GM12878 (cell line): ENCODE data around the gene SEPTIN11. TPM values are rescaled to one million over a fixed set of nuclear protein-coding genes. Genes with fewer than 3 reads are reported as not detected.

Experiments
- ATAC-seq: fragments of 200-7000 bp; cut with Tn5 transposase; 3 replicates; pipeline ENCODE4 v1.9.1; 2020; ENCODE audit warnings: mild to moderate bottlenecking, moderate library complexity
- BruUV-seq: library from RNA; stranded (reverse); fragments of 400-500 nt; replicated peaks from 2 replicates; lab custom pipeline; 2021; lab: Mats Ljungman, UMichigan
- CTCF ChIA-PET: fragments of 300-600 bp; sonication (Branson Sonifier 250); formaldehyde crosslinking; extraction: SDS; loops from one replicate; lab custom pipeline; 2021; ENCODE audit warnings: inconsistent platforms; lab: Yijun Ruan, JAX
- POLR2A ChIA-PET: fragments of 350-600 bp; formaldehyde crosslinking; extraction: SDS; loops from one replicate; lab custom pipeline; 2021; ENCODE audit warnings: inconsistent platforms; lab: Charles Lee
- RAD21 ChIA-PET: fragments of 300-600 bp; sonication (Branson Sonifier 250); formaldehyde crosslinking; loops from one replicate; lab custom pipeline; 2023; ENCODE audit warnings: antibody characterized with exemption; ENCODE audit not compliant: unreplicated experiment; lab: Charles Lee
- SMC1A ChIA-PET: fragments of 300-600 bp; sonication (Branson Sonifier 250); formaldehyde crosslinking; loops from one replicate; lab custom pipeline; 2023; ENCODE audit not compliant: unreplicated experiment, uncharacterized antibody; lab: Charles Lee
- DNase-seq: peaks from one replicate; pipeline ENCODE4 v3.0.0-alpha.2; 2011; ENCODE audit warnings: low read depth, low spot score
- FAIRE-seq: peaks from 3 replicates; lab custom pipeline; 2011; peaks lifted over from hg19 to GRCh38; lab: Jason Lieb, UNC
- H2AFZ ChIP-seq: 2 replicates; pipeline ENCODE4 v1.6.0; 2011; ENCODE audit warnings: low read depth, low read length, control low read depth; ENCODE audit not compliant: control insufficient read depth
- H3K27ac ChIP-seq: 2 replicates; pipeline ENCODE4 v1.5.1; 2011; ENCODE audit warnings: control low read depth; ENCODE audit not compliant: control insufficient read depth, insufficient read depth
- H3K27me3 ChIP-seq, 2 experiments: replicated peaks in 1 of 2; 2 replicates each; pipeline versions ENCODE4 v1.6.0 to v1.6.1; 2011; ENCODE audit warnings: low read length in 1 of 2; ENCODE audit not compliant: control insufficient read depth in 2 of 2, insufficient read depth in 2 of 2
- H3K36me3 ChIP-seq, 2 experiments: 2 replicates each; pipeline ENCODE4 v1.5.1; 2011; ENCODE audit warnings: low read length in 1 of 2; ENCODE audit not compliant: control insufficient read depth in 2 of 2, insufficient read depth in 2 of 2
- H3K4me1 ChIP-seq: 2 replicates; pipeline ENCODE4 v1.6.1; 2011; ENCODE audit warnings: mild to moderate bottlenecking, low read length, moderate library complexity, mixed read lengths; ENCODE audit not compliant: control insufficient read depth, insufficient read depth
- H3K4me2 ChIP-seq: 2 replicates; pipeline ENCODE4 v1.6.0; 2011; ENCODE audit warnings: control low read depth; ENCODE audit not compliant: control insufficient read depth, insufficient read depth
- H3K4me3 ChIP-seq: fragments of 200-600 bp; sonication (generic); 2 replicates; pipeline ENCODE4 v1.5.1; 2016
- H3K79me2 ChIP-seq: 2 replicates; pipeline ENCODE4 v1.6.0; 2011; ENCODE audit warnings: low read length; ENCODE audit not compliant: control insufficient read depth, insufficient read depth
- H3K9ac ChIP-seq: 2 replicates; pipeline ENCODE4 v1.8.0; 2011; ENCODE audit warnings: low read length, control low read depth, mixed read lengths; ENCODE audit not compliant: control insufficient read depth, insufficient read depth
- H3K9me3 ChIP-seq: replicated peaks from 3 replicates; pipeline ENCODE4 v1.5.1; 2011; ENCODE audit warnings: mild to moderate bottlenecking, low read length; ENCODE audit not compliant: control insufficient read depth, insufficient read depth
- H4K20me1 ChIP-seq: 2 replicates; pipeline ENCODE4 v1.6.0; 2011; ENCODE audit not compliant: control insufficient read depth, insufficient read depth
- BCL11A ChIP-seq: IDR thresholded peaks from 2 replicates; pipeline ENCODE4 v1.6.1; 2011; ENCODE audit warnings: low read depth, low read length
- CBX5 ChIP-seq: sonication (generic); IDR thresholded peaks from 2 replicates; pipeline ENCODE4 v1.6.1; 2016; ENCODE audit warnings: low read depth, moderate library complexity, mild to moderate bottlenecking, inconsistent platforms
- HDGF ChIP-seq: fragments of 450-650 bp; IDR thresholded peaks from 2 replicates; pipeline ENCODE4 v1.6.1; 2016; ENCODE audit warnings: antibody characterized with exemption
- IRF4 ChIP-seq: IDR thresholded peaks from 2 replicates; pipeline ENCODE4 v1.6.1; 2011; ENCODE audit warnings: low read depth, low read length
- JUND ChIP-seq: IDR thresholded peaks from 2 replicates; pipeline ENCODE4 v1.6.1; 2012; ENCODE audit warnings: low read depth, mild to moderate bottlenecking, low read length, improper control_type of control experiment, moderate library complexity
- NFYB ChIP-seq: IDR thresholded peaks from 2 replicates; pipeline ENCODE4 v1.6.1; 2011; ENCODE audit warnings: low read depth, mild to moderate bottlenecking, low read length, improper control_type of control experiment, moderate library complexity; ENCODE audit not compliant: insufficient read depth
- PML ChIP-seq: IDR thresholded peaks from 2 replicates; pipeline ENCODE4 v1.6.1; 2012; ENCODE audit warnings: low read length, inconsistent platforms
- SIN3A ChIP-seq: IDR thresholded peaks from 2 replicates; pipeline ENCODE4 v1.6.1; 2012; ENCODE audit warnings: low read depth, low read length, improper control_type of control experiment
- SIX5 ChIP-seq: IDR thresholded peaks from 2 replicates; pipeline ENCODE4 v1.6.1; 2011; ENCODE audit warnings: mild to moderate bottlenecking, low read depth, low read length, moderate library complexity; ENCODE audit not compliant: severe bottlenecking
- SREBF2 ChIP-seq: IDR thresholded peaks from 2 replicates; pipeline ENCODE4 v1.6.1; 2012; ENCODE audit warnings: mild to moderate bottlenecking, low read length
- STAT3 ChIP-seq: IDR thresholded peaks from 2 replicates; pipeline ENCODE4 v1.6.1; 2011; ENCODE audit warnings: low read depth, low read length, improper control_type of control experiment
- ZNF384 ChIP-seq: IDR thresholded peaks from 2 replicates; pipeline ENCODE4 v1.6.1; 2012; ENCODE audit warnings: low read depth, mild to moderate bottlenecking, low read length, improper control_type of control experiment, borderline replicate concordance
- WGBS: methylation state at CpG from one replicate; pipeline ENCODE4 v1.1.6; 2016; ENCODE audit warnings: low lambda C conversion rate; ENCODE audit not compliant: insufficient replicate concordance, insufficient coverage; ENCODE audit errors: missing lambda C conversion rate; 5-methylcytosine and 5-hydroxymethylcytosine counted together
- in situ Hi-C: fragments of 300-500 bp; cut with MboI; formaldehyde crosslinking; loops from 9 replicates; pipeline ENCODE4 v1.14.3; 2018; ENCODE audit warnings: mixed read lengths
- intact Hi-C: fragments of 100-400 bp; cut with micrococcal nuclease; formaldehyde crosslinking; loops from one replicate; pipeline ENCODE4 v1.14.2; 2022; ENCODE audit not compliant: unreplicated experiment
- polyA plus RNA-seq, 11 experiments: library from polyadenylated mRNA; depleted of rRNA in 4 of 11; unstranded in 6 of 11; stranded (reverse) in 5 of 11; fragments of >200 nt; fragmentation: Nextera tagmentation in 4 of 11; fragmentation: Illumina TruSeq in 1 of 11; extraction: Ambion mirVana in 4 of 11; extraction: Trizol in 1 of 11; gene quantifications; 1 replicate in 1 of 11; 2 replicates in 10 of 11; pipeline versions ENCODE4 v1.2.1 to v1.2.3, GENCODE V29; 2011 to 2016; ENCODE audit warnings: inconsistent platforms in 2 of 11, missing spikeins in 2 of 11, low read depth in 1 of 11
- total RNA-seq, 4 experiments: library from RNA; depleted of rRNA in 3 of 4; stranded (reverse); fragments of >200 nt in 3 of 4; fragmentation: Illumina TruSeq in 1 of 4; extraction: Trizol in 1 of 4; gene quantifications; 2 replicates each; pipeline versions ENCODE4 v1.2.1 to v1.2.3, GENCODE V29; 2013 to 2021
- TF ChIP-seq, protein P1 (sequence below): fragments of 450-650 bp; conservative IDR thresholded peaks from 2 replicates; pipeline ENCODE4 v1.6.1; 2017; ENCODE audit warnings: mild to moderate bottlenecking, moderate library complexity
- TF ChIP-seq, protein P2 (sequence below): fragments of 450-650 bp; IDR thresholded peaks from 2 replicates; pipeline ENCODE4 v1.6.1; 2017; ENCODE audit warnings: antibody characterized with exemption, mild to moderate bottlenecking, moderate library complexity

Gene SEPTIN11
- total and polyA plus RNA-seq, 10 of the 15 experiments (the other 5 are each of a cell fraction or from before 2014, with no cell fraction given), result 24.7 to 160 (median 91.3) TPM

DNA sequence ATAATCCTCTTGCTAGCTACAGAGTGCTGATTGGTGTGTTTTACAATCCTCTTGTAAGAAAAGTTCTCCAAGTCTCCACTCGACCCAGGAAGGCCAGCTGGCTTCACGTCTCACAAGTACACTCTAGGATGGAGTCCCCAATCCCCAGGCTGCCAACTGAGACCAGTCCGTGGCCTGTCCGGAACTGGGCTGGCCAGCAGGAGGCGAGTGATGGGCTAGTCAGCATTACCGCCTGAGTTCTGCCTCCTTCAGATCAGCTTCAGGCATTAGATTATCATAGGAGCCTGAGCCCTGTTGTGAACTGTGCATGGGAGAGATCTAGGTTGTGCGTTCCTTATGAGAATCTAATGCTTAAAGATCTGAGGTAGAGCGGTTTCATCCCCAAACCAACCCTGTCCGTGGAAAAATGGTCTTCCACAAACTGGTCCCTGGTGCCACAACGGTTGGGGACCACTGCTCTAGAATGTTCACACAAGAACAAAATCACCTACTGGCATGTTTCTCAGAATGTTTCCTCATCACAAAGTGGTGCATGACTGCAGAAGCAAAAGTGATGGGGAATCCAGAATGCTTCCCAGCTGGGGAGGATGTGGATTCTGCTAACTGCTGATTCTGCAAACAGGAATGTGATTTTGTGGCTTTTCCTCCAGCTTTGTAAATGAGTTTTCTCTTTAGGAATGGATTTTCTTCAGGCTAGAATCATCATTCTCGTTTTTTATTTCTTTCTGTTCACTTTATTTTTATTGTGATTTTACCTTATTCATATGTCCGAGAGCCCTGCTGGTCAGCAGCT lies 40.9 kb downstream of the SEPTIN11 start:
- ChIA-PET POLR2A (interaction anchor here (1.4 to 2.6 kb wide), 2 partner anchors 16 to 38 kb away, joined by 3 to 8 read pairs; no protein-coding TSS in a partner anchor), CTCF (interaction anchor here (1.3 to 1.6 kb wide), 3 partner anchors 13 to 55 kb away, joined by 3 to 4 read pairs (median 3); no protein-coding TSS in a partner anchor), SMC1A (interaction anchor here (1.4 to 7.3 kb wide), 4 partner anchors 9 to 34 kb away, joined by 4 to 58 read pairs (median 12); no protein-coding TSS in a partner anchor), RAD21 (interaction anchor here (1.5 kb wide), 1 partner anchor 37 kb away, joined by 3 read pairs; no protein-coding TSS in a partner anchor)
- H2AFZ ChIP-seq, result no peak overlapping the region
- H3K27me3 ChIP-seq, result no peaks in the 10 kb centered on the region
- no peak overlapping the region for H3K9ac ChIP-seq
- WGBS, result 94% methylated on average over 12 of the region's 12 CpGs
- FAIRE-seq (no peak), ATAC-seq (no peak), DNase-seq (no peak)
- H3K79me2 ChIP-seq, result peaks cover 81% of the 10 kb centered on the region
- BruUV-seq, result no TSS peak
- peaks cover 4% of the 10 kb centered on the region; the same call in 2 of the 3 replicates for H3K9me3 ChIP-seq
- peaks cover 47% of the 10 kb centered on the region for H3K4me1 ChIP-seq
- H3K27ac ChIP-seq, result no peak overlapping the region
- in situ Hi-C loops (no loop called here), intact Hi-C loops (no loop called here)
- H3K36me3 ChIP-seq, result no peaks in the 10 kb centered on the region; a peak in 1 of 4 replicates
- no peak overlapping the region for H3K4me2 ChIP-seq
- no peaks in the 10 kb centered on the region for H4K20me1 ChIP-seq
- no peak overlapping the region for H3K4me3 ChIP-seq
- TF ChIP-seq CBX5 (no peak), IRF4 (no peak), PML (no peak), BCL11A (no peak), ZNF384 (no peak), JUND (no peak), STAT3 (no peak), NFYB (no peak), SIN3A (no peak), SIX5 (no peak), SREBF2 (no peak), HDGF (no peak)
- TF ChIP-seq, protein P1, sequence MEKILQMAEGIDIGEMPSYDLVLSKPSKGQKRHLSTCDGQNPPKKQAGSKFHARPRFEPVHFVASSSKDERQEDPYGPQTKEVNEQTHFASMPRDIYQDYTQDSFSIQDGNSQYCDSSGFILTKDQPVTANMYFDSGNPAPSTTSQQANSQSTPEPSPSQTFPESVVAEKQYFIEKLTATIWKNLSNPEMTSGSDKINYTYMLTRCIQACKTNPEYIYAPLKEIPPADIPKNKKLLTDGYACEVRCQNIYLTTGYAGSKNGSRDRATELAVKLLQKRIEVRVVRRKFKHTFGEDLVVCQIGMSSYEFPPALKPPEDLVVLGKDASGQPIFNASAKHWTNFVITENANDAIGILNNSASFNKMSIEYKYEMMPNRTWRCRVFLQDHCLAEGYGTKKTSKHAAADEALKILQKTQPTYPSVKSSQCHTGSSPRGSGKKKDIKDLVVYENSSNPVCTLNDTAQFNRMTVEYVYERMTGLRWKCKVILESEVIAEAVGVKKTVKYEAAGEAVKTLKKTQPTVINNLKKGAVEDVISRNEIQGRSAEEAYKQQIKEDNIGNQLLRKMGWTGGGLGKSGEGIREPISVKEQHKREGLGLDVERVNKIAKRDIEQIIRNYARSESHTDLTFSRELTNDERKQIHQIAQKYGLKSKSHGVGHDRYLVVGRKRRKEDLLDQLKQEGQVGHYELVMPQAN, result no peak
- TF ChIP-seq, protein P2, sequence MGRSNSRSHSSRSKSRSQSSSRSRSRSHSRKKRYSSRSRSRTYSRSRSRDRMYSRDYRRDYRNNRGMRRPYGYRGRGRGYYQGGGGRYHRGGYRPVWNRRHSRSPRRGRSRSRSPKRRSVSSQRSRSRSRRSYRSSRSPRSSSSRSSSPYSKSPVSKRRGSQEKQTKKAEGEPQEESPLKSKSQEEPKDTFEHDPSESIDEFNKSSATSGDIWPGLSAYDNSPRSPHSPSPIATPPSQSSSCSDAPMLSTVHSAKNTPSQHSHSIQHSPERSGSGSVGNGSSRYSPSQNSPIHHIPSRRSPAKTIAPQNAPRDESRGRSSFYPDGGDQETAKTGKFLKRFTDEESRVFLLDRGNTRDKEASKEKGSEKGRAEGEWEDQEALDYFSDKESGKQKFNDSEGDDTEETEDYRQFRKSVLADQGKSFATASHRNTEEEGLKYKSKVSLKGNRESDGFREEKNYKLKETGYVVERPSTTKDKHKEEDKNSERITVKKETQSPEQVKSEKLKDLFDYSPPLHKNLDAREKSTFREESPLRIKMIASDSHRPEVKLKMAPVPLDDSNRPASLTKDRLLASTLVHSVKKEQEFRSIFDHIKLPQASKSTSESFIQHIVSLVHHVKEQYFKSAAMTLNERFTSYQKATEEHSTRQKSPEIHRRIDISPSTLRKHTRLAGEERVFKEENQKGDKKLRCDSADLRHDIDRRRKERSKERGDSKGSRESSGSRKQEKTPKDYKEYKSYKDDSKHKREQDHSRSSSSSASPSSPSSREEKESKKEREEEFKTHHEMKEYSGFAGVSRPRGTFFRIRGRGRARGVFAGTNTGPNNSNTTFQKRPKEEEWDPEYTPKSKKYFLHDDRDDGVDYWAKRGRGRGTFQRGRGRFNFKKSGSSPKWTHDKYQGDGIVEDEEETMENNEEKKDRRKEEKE, result no peak
